Activated CD4-positive, CD25-positive, alpha-beta regulatory T cell treated with anti-CD3 and anti-CD28 coated beads, Interleukin-2, amount 50 U/mL, for 16 hours (primary cell): ENCODE results near the gene TMEM51.
"Not testable (repeated sequence)": the region's sequence is repeated elsewhere in the genome, so short reads cannot be mapped to it uniquely, and the experiment has no call there.

ENCODE experiments used
- DNase-seq: peaks from one replicate; pipeline ENCODE4 v3.0.0-alpha.2; 2020; ENCODE audit warnings: low read depth, low spot score

The TMEM51 gene

GRCh38 chr1:15128077-15128476, 25.5 kb upstream of the TMEM51 start:
- no peak for DNase-seq

- peak; percentile 25 for DNase-seq
Measured at GRCh38 chr1:15128520-15129313, 24.8 kb upstream of the TMEM51 start.

GRCh38 chr1:15129944-15130343, 23.6 kb upstream of the TMEM51 start:
- DNase-seq, result no peak

GRCh38 chr1:15130607-15131006, 22.9 kb upstream of the TMEM51 start:
- no peak for DNase-seq

- DNase-seq, result no peak
Measured at GRCh38 chr1:15132965-15133364, 20.6 kb upstream of the TMEM51 start.

- no peak for DNase-seq
Measured at GRCh38 chr1:15134285-15134684, 19.3 kb upstream of the TMEM51 start.

- not testable (repeated sequence) for DNase-seq
Measured at GRCh38 chr1:15135604-15136003, 17.9 kb upstream of the TMEM51 start.

- DNase-seq, result no peak
Measured at GRCh38 chr1:15137809-15138208, 15.7 kb upstream of the TMEM51 start.

GRCh38 chr1:15139654-15140350, 13.7 kb upstream of the TMEM51 start:
- no peak for DNase-seq

GRCh38 chr1:15141935-15142539, 11.5 kb upstream of the TMEM51 start:
- DNase-seq, result no peak

- DNase-seq, result no peak
Measured at GRCh38 chr1:15145327-15145726, 8.2 kb upstream of the TMEM51 start.

- no peak for DNase-seq
Measured at GRCh38 chr1:15146142-15146680, 7.3 kb upstream of the TMEM51 start.

- no peak for DNase-seq
Measured at GRCh38 chr1:15146971-15147376, 6.6 kb upstream of the TMEM51 start.

- no peak for DNase-seq
Measured at GRCh38 chr1:15148004-15148403, 5.5 kb upstream of the TMEM51 start.

- no peak for DNase-seq
Measured at GRCh38 chr1:15148475-15148874, 5.1 kb upstream of the TMEM51 start.

GRCh38 chr1:15148941-15149340, 4.6 kb upstream of the TMEM51 start:
- no peak for DNase-seq

- DNase-seq, result no peak
Measured at GRCh38 chr1:15150376-15150775, 3.2 kb upstream of the TMEM51 start.

GRCh38 chr1:15151377-15151806, 2.2 kb upstream of the TMEM51 start:
- no peak for DNase-seq

- DNase-seq, result no peak
Measured at GRCh38 chr1:15151871-15152270, 1.7 kb upstream of the TMEM51 start.

GRCh38 chr1:15152318-15153183, 996 bp upstream of the TMEM51 start:
- DNase-seq, result no peak

- no peak for DNase-seq
Measured at GRCh38 chr1:15153842-15154479, 414 bp downstream of the TMEM51 start.
